ENCODE data around the gene MPC1.
"Not testable (repeated sequence)": the region's sequence is repeated elsewhere in the genome, so short reads cannot be mapped to it uniquely, and the experiment has no call there.

The MPC1 gene

DNA sequence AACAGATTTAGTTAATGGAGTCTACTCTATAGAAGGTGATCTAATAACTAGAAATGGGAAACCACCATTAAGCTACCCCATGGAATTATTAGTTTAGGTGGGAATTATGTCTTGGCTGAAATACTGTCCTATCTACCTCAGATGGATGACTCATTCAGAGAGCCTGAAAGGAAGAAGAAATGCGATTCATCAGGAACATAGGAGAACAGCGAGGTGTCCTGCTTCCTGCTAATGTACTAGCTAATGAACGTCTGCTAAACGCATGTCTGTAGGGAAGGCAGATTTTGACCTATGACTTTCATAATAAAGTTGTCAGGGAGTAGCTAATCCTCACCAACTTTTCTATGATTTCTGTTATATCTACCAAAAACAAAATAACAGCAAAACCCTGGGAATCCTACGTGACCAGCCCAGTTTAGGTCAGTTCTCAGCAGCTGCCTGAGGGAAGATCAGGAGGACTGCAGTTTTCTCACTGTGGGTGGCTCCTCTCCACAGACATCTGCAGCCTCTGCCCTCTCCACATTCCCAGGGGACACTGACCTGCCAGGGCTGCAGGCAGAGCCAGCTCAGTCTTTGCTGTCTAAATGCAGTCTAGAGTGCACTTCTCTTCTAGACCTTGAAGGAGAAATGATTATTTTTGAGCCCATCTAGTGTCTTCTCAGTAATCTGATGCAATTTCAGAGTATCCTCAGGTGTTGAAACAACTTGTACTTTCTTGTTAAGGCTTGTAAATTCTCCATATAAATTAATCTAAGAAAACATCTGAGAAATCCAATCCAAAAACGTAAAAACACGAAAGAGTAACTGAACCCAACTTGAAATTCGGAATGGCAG is 22.3 kb downstream of the MPC1 start:
- H3K4me1 Mint-ChIP-seq (ENCODE audit: low read depth): no peaks in the 10 kb centered on the region
- H3K36me3 Mint-ChIP-seq (ENCODE audit: low read depth): peaks cover 2% of the 10 kb centered on the region
- H3K4me3 Mint-ChIP-seq: no peak overlapping the region
- no peaks in the 10 kb centered on the region for H3K9me3 Mint-ChIP-seq
- DNase-seq (ENCODE audit: low spot score): no peak
- H3K27ac Mint-ChIP-seq: no peak overlapping the region
- H3K27me3 Mint-ChIP-seq (ENCODE audit: low read depth): peaks cover 36% of the 10 kb centered on the region

DNA sequence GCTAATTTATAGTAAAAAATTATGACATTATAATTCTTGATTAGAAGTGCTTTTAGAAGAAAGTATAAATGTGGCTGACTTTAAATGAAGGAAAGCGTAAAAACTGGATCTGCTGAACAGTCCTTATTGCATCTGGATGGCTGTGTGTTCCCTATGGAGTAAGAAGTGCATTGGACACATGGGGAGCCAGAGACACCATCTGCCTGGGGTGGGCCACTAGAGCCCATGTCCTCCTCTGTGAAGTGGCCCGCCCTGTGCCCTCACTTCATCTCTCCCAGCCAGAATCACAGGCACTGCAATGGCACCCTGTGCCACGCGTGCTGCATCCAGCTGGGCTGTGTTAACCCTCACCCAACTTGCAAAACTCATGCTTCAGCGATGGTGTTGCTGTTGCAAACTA is 27.2 kb downstream of the MPC1 start:
- H3K4me1 Mint-ChIP-seq (ENCODE audit: low read depth): no peaks in the 10 kb centered on the region
- H3K4me3 Mint-ChIP-seq: no peak overlapping the region
- peaks cover 8% of the 10 kb centered on the region for H3K9me3 Mint-ChIP-seq
- no peaks in the 10 kb centered on the region for H3K36me3 Mint-ChIP-seq (ENCODE audit: low read depth)
- H3K27me3 Mint-ChIP-seq (ENCODE audit: low read depth): peaks cover 47% of the 10 kb centered on the region
- no peak for DNase-seq (ENCODE audit: low spot score)
- H3K27ac Mint-ChIP-seq: no peak overlapping the region

DNA sequence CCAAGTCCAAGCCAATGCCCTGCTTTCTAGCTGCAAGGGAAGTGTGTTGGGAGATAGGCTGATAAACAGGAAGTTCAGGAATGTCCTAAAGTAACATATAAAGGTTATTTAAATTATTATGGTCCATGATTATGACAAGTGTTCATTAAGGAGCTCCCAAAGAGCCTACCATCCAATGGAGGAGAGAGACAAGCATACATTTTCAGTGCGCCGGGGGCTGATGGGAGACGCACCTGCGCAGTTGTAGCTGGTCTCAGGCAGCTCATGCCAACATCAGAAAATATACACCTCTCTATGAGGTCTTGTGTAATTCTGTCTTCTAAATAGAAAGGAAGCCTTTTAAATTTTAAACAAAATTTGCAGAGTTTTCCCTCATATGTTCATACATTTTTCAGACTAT is 27.8 kb downstream of the MPC1 start:
- Mint-ChIP-seq H3K36me3 (ENCODE audit: low read depth) (no peaks in the 10 kb centered on the region), H3K27me3 (ENCODE audit: low read depth) (peaks cover 45% of the 10 kb centered on the region), H3K4me3 (no peak overlapping the region), H3K4me1 (ENCODE audit: low read depth) (no peaks in the 10 kb centered on the region), H3K9me3 (peaks cover 12% of the 10 kb centered on the region), H3K27ac (no peak overlapping the region)
- no peak for DNase-seq (ENCODE audit: low spot score)

DNA sequence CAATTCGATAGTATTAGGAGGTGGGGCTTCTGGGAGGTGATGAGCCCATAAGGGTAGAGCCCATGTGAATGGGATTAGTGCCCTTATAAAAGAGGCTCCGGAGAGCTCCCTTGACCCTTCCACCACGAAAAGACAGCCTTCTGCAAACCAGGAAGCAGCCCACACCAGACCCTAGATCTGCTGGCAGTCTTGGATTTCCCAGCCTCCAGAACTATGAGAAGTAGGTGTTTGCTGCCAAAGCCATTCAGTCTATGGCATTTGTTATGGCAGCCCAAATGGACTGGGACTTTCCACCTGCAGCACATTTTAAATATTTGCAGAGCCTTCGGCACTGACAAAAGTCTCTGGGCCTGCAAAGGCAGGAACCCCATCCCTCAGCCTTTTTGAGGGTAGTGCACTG is 28.6 kb downstream of the MPC1 start:
- H3K9me3 Mint-ChIP-seq: peaks cover 20% of the 10 kb centered on the region
- H3K36me3 Mint-ChIP-seq (ENCODE audit: low read depth): peaks cover 3% of the 10 kb centered on the region
- H3K27ac Mint-ChIP-seq: no peak overlapping the region
- H3K4me1 Mint-ChIP-seq (ENCODE audit: low read depth): no peaks in the 10 kb centered on the region
- no peak for DNase-seq (ENCODE audit: low spot score)
- peaks cover 36% of the 10 kb centered on the region for H3K27me3 Mint-ChIP-seq (ENCODE audit: low read depth)
- H3K4me3 Mint-ChIP-seq: no peak overlapping the region

DNA sequence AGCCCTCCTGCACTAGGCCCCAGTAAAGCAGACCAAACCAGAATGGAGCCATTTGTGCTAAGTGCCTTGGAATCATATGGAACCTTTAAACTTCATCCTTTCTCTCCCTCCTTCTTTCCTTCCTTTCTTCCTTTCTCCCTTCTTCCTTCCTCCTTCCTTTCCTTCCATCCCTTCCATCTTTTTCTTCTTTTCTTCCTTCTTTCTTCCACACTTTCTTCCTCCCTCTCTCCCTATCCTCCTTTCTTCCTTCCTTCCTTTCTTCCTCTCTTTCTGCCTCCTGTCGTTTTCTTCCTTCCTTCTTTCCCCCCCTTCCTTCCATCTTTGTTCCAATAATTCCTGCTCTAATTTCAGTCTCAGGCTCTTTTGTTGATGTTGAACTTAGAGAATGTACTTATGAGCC is 29.2 kb downstream of the MPC1 start:
- H3K27me3 Mint-ChIP-seq (ENCODE audit: low read depth): peaks cover 33% of the 10 kb centered on the region
- no peak overlapping the region for H3K27ac Mint-ChIP-seq
- H3K9me3 Mint-ChIP-seq: peaks cover 22% of the 10 kb centered on the region
- H3K4me3 Mint-ChIP-seq: no peak overlapping the region
- H3K4me1 Mint-ChIP-seq (ENCODE audit: low read depth): no peaks in the 10 kb centered on the region
- H3K36me3 Mint-ChIP-seq (ENCODE audit: low read depth): peaks cover 3% of the 10 kb centered on the region
- DNase-seq (ENCODE audit: low spot score): no peak

DNA sequence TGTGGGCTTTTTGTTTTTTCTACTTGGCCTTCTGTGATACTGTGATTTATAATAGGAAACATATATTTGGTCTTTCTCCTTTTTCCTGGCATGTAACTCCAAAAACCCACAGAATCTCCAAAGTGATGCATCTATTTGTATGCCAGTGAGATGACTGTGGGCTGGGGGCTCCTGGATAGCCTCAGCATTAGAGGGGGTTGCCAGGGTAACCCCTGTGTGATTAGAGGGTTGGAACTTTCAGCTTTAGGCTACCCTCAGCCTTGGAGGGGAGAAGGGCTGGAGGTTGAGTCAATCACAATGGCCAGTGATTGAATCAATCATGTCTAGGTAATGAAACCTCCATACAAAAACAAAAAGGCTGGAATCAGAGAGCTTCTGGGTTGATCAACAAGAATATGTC is 29.8 kb downstream of the MPC1 start:
- peaks cover under 1% of the 10 kb centered on the region for H3K4me1 Mint-ChIP-seq (ENCODE audit: low read depth)
- no peak for DNase-seq (ENCODE audit: low spot score)
- no peak overlapping the region for H3K4me3 Mint-ChIP-seq
- peaks cover 22% of the 10 kb centered on the region for H3K9me3 Mint-ChIP-seq
- peaks cover 27% of the 10 kb centered on the region for H3K27me3 Mint-ChIP-seq (ENCODE audit: low read depth)
- no peak overlapping the region for H3K27ac Mint-ChIP-seq
- peaks cover 3% of the 10 kb centered on the region for H3K36me3 Mint-ChIP-seq (ENCODE audit: low read depth)

DNA sequence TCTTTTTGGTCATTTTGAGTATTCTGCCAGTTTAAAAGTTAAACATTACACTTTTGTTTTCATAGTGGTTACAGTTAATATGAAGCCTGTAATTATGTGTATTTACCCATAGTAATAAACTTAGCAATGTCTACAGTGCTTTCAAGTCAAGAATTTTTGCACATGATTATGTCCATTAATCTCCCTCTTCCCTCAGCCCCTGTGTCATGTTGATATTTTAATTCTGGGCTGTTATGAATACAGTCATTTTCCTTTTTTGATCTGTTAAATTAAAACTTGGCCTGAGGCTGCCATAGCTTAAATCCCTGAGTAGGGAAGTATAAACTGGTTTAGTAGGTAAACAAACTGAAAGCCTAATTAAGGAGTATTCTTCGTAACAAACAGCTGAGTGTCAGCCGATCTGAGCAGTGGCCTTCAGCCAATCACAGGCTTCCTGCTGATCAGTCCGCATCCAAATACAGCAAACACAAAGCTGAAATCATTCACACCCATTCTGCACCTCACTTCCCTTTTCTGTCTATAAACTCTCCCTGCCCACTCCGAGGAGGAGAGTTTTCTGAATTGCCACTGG is 30.9 kb downstream of the MPC1 start:
- H3K4me1 Mint-ChIP-seq (ENCODE audit: low read depth): peaks cover 5% of the 10 kb centered on the region
- no peak overlapping the region for H3K4me3 Mint-ChIP-seq
- peaks cover 3% of the 10 kb centered on the region for H3K36me3 Mint-ChIP-seq (ENCODE audit: low read depth)
- DNase-seq (ENCODE audit: low spot score): no peak
- peaks cover 22% of the 10 kb centered on the region for H3K9me3 Mint-ChIP-seq
- no peak overlapping the region for H3K27ac Mint-ChIP-seq
- peaks cover 21% of the 10 kb centered on the region for H3K27me3 Mint-ChIP-seq (ENCODE audit: low read depth)

DNA sequence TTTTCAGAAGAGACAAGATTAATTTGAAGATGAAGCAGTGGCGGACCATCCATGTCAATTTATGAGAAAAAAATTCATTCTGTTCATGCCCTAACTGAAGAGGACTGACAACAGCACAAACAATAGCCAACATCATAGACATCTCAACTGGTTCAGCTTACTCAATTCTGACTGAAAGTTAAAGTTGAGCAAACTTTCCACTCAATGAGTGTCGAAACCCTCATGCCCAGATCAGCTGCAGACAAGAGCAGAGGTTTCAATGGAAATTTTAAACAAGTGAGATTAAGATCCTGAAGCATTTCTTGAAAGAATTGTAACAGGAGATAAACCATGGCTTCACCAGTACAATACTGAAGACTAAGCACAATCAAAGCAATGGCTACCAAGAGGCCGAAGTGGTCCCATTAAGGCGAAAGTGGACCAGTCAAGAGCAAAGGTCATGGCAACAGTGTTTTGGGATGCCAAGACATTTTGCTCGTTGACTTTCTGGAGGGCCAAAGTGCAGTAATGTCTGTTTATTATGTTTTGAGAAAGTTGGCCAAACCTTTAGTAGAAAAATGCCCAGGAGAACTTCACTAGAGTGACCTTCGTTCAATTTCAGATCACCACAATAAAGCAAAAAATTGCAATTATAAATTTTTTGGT is 34.3 kb downstream of the MPC1 start:
- DNase-seq (ENCODE audit: low spot score): no peak
- Mint-ChIP-seq H3K36me3 (ENCODE audit: low read depth) (peaks cover 3% of the 10 kb centered on the region), H3K9me3 (peaks cover 22% of the 10 kb centered on the region), H3K27ac (no peak overlapping the region), H3K4me1 (ENCODE audit: low read depth) (peaks cover 7% of the 10 kb centered on the region), H3K27me3 (ENCODE audit: low read depth) (peaks cover 10% of the 10 kb centered on the region), H3K4me3 (no peak overlapping the region)

DNA sequence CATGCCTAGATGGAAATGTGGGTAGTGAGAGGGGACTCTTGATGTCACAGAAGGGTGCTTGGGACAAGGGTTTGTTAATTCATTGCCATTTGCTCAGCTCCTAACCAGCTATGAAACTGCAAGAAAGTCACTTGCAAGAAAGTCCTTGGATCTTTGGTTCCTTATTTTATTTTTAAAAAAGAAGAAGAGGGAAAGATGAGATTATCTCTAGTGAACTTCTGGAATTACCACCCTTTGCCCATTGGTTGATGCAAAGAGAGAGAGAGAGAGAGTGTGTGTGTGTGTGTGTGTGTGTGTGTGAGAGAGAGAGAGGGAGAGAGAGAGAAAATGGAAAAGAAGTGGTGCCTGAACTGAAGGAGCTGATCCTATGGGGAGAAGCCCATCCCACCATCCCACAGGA is 35.8 kb downstream of the MPC1 start:
- H3K4me3 Mint-ChIP-seq: no peak overlapping the region
- no peak for DNase-seq (ENCODE audit: low spot score)
- H3K27me3 Mint-ChIP-seq (ENCODE audit: low read depth): peaks cover 2% of the 10 kb centered on the region
- H3K36me3 Mint-ChIP-seq (ENCODE audit: low read depth): peaks cover 4% of the 10 kb centered on the region
- H3K9me3 Mint-ChIP-seq: peaks cover 22% of the 10 kb centered on the region
- H3K27ac Mint-ChIP-seq: no peak overlapping the region
- peaks cover 11% of the 10 kb centered on the region for H3K4me1 Mint-ChIP-seq (ENCODE audit: low read depth)

DNA sequence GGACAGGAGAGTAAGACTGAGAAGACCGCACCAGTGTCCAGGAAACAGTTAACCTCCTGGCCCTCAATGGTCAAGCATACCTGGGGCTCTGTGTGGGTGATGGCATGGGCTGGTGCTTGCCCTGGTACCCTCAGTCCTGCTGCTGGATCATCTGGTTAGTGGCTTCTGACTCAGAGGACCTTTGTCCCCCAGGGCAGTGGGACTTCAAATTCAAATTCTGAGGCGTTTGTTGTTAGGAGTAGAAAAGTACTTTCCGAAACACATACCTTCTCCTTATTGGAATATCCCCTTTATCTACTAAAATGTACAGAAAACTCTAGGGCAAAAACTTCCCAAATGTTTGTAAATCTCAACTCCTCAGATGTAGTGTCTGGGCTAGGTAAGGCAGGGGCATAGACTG is 36.3 kb downstream of the MPC1 start:
- Mint-ChIP-seq H3K4me3 (no peak overlapping the region), H3K36me3 (ENCODE audit: low read depth) (peaks cover 7% of the 10 kb centered on the region), H3K9me3 (peaks cover 21% of the 10 kb centered on the region), H3K4me1 (ENCODE audit: low read depth) (peaks cover 11% of the 10 kb centered on the region), H3K27ac (no peak overlapping the region), H3K27me3 (ENCODE audit: low read depth) (peaks cover 2% of the 10 kb centered on the region)
- DNase-seq (ENCODE audit: low spot score): no peak

DNA sequence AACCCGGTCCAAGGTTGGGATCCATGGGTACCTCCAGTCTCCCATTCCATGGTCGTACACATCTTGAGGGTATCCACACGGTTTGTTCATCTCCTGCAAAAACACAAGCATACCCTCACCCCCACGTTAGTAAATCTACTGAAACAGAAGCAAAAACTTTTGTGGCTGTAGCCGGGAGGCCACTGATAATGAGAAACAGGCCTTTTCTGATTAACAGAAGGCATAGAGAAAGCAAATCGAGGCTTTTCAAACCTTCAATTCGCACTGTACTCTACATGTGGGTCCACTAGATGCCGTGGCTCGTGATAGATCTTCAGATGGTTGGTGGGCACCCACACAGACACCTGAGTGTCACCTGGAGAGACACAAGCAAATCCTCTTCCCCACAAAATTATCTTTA is 37.1 kb downstream of the MPC1 start:
- not testable (repeated sequence) for H3K27ac Mint-ChIP-seq; H3K4me3 Mint-ChIP-seq; H3K36me3 Mint-ChIP-seq (ENCODE audit: low read depth); H3K27me3 Mint-ChIP-seq (ENCODE audit: low read depth); DNase-seq (ENCODE audit: low spot score)
- peaks cover 13% of the 10 kb centered on the region for H3K4me1 Mint-ChIP-seq (ENCODE audit: low read depth)
- peaks cover 15% of the 10 kb centered on the region for H3K9me3 Mint-ChIP-seq

DNA sequence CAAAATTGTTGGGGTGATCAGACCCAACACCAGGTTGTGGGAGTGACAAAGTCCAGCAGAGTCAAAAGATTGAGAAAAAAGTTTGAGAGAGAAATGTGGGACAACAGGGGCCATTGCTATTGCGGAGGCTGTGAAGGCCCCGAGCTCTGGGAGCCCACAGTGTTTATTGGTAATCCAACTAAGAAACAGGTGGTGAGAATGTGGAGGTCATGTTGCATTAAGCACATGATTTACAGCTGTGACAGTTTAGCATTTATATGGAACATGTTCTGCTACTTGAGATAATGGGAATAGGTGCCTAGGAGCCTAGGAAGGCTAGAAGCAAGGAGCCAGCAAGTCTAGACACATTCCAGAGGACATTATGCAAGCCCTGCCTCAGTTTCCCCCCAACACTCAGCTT is 37.8 kb downstream of the MPC1 start:
- H3K27me3 Mint-ChIP-seq (ENCODE audit: low read depth); H3K36me3 Mint-ChIP-seq (ENCODE audit: low read depth); DNase-seq (ENCODE audit: low spot score); H3K4me3 Mint-ChIP-seq; H3K9me3 Mint-ChIP-seq; H3K27ac Mint-ChIP-seq: not testable (repeated sequence)
- peaks cover 13% of the 10 kb centered on the region for H3K4me1 Mint-ChIP-seq (ENCODE audit: low read depth)

DNA sequence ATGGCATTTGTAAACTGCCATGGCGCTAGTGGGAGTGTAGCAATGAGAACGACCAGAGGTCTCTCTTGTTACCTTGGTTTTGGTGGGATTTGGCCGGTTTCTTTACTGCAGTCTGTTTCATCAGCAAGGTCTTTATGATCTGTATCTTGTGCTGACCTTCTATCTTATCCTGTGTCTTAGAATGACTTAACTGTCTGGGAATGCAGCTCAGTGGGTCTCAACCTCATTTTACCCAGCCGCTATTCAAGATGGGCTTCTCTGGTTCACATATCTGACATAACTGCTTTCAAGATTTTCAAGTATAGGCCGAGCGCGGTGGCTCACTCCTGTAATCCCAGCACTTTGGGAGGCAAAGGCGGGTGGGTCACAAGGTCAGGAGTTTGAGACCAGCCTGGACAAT is 38.5 kb downstream of the MPC1 start:
- peaks cover 2% of the 10 kb centered on the region for H3K27me3 Mint-ChIP-seq (ENCODE audit: low read depth)

DNA sequence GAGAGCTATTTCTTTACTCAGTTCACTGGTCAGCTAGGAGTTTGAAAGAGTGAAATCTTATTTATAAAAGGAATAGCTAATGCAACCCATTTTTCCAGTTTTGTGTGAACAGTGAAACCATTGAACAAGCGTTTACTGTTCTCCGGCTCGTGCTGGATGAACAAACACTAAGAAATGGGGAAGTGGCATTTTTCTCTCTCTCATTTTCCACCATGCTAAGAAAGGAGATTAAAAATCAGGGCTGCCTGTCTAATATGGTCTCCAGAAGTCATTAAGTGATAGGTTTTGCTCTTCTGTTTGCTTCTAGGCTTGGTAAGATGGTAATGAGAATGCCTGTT is 39.6 kb downstream of the MPC1 start:
- H3K36me3 Mint-ChIP-seq (ENCODE audit: low read depth): peaks cover 3% of the 10 kb centered on the region
- peak overlapping the region; percentile 86 for H3K4me3 Mint-ChIP-seq
- H3K27me3 Mint-ChIP-seq (ENCODE audit: low read depth): peaks cover 2% of the 10 kb centered on the region
- no peak for DNase-seq (ENCODE audit: low spot score)
- peaks cover 13% of the 10 kb centered on the region for H3K4me1 Mint-ChIP-seq (ENCODE audit: low read depth)
- H3K27ac Mint-ChIP-seq: peak overlapping the region; percentile 91
- H3K9me3 Mint-ChIP-seq: no peaks in the 10 kb centered on the region

More for the DNA sequence above, 38.5 kb downstream of the MPC1 start:
- Mint-ChIP-seq H3K9me3 (peaks cover 3% of the 10 kb centered on the region), H3K4me3 (no peak overlapping the region), H3K27ac (no peak overlapping the region), H3K4me1 (ENCODE audit: low read depth) (peaks cover 13% of the 10 kb centered on the region), H3K36me3 (ENCODE audit: low read depth) (peaks cover 3% of the 10 kb centered on the region)
- no peak for DNase-seq (ENCODE audit: low spot score)
